IPS-15b (cell line): ENCODE results near the gene DPF3.

Experiments used
- H3K27me3 ChIP-seq: one replicate; pipeline ENCODE4 v1.6.1; 2013; ENCODE audit warnings: low read length; ENCODE audit not compliant: control insufficient read depth, insufficient read depth
- H3K36me3 ChIP-seq: one replicate; pipeline ENCODE4 v1.6.1; 2013; ENCODE audit warnings: low read length; ENCODE audit not compliant: control insufficient read depth, insufficient read depth
- H3K4me1 ChIP-seq: one replicate; pipeline ENCODE4 v1.6.1; 2013; ENCODE audit warnings: mild to moderate bottlenecking, low read length; ENCODE audit not compliant: control insufficient read depth, insufficient read depth
- H3K4me3 ChIP-seq: one replicate; pipeline ENCODE4 v1.5.1; 2013; ENCODE audit warnings: low read depth, low read length
- H3K9ac ChIP-seq: one replicate; pipeline ENCODE4 v1.6.1; 2013; ENCODE audit warnings: low read depth, mild to moderate bottlenecking, low read length
- H3K9me3 ChIP-seq: one replicate; pipeline ENCODE4 v1.6.1; 2013; ENCODE audit warnings: mild to moderate bottlenecking, low read length; ENCODE audit not compliant: control insufficient read depth, insufficient read depth

Gene DPF3

GRCh38 chr14:72619111-72619571, 274.8 kb downstream of the DPF3 start:
- no peaks in the 10 kb centered on the region for H3K9me3 ChIP-seq
- H3K27me3 ChIP-seq, result no peaks in the 10 kb centered on the region
- H3K4me3 ChIP-seq, result no peak overlapping the region
- H3K36me3 ChIP-seq, result no peaks in the 10 kb centered on the region
- no peak overlapping the region for H3K9ac ChIP-seq
- peaks cover 11% of the 10 kb centered on the region for H3K4me1 ChIP-seq

- H3K4me1 ChIP-seq, result peaks cover 11% of the 10 kb centered on the region
Observed at GRCh38 chr14:72618424-72618823, 275.5 kb downstream of the DPF3 start.

GRCh38 chr14:72617391-72618031, 276.4 kb downstream of the DPF3 start:
- Histone ChIP-seq H3K27me3 (no peaks in the 10 kb centered on the region), H3K4me3 (no peak overlapping the region), H3K9me3 (no peaks in the 10 kb centered on the region), H3K9ac (no peak overlapping the region), H3K4me1 (peaks cover 11% of the 10 kb centered on the region), H3K36me3 (no peaks in the 10 kb centered on the region)

More at GRCh38 chr14:72618424-72618823, 275.5 kb downstream of the DPF3 start:
- no peaks in the 10 kb centered on the region for H3K9me3 ChIP-seq
- no peaks in the 10 kb centered on the region for H3K27me3 ChIP-seq
- no peak overlapping the region for H3K4me3 ChIP-seq
- H3K36me3 ChIP-seq, result no peaks in the 10 kb centered on the region
- H3K9ac ChIP-seq, result no peak overlapping the region

GRCh38 chr14:72616811-72617210, 277.1 kb downstream of the DPF3 start:
- peaks cover 7% of the 10 kb centered on the region for H3K4me1 ChIP-seq
- no peaks in the 10 kb centered on the region for H3K27me3 ChIP-seq
- no peak overlapping the region for H3K4me3 ChIP-seq
- no peaks in the 10 kb centered on the region for H3K36me3 ChIP-seq
- no peak overlapping the region for H3K9ac ChIP-seq
- no peaks in the 10 kb centered on the region for H3K9me3 ChIP-seq

GRCh38 chr14:72616294-72616693, 277.6 kb downstream of the DPF3 start:
- peaks cover 3% of the 10 kb centered on the region for H3K4me1 ChIP-seq
- H3K36me3 ChIP-seq, result no peaks in the 10 kb centered on the region
- H3K9me3 ChIP-seq, result no peaks in the 10 kb centered on the region
- no peak overlapping the region for H3K9ac ChIP-seq
- H3K27me3 ChIP-seq, result no peaks in the 10 kb centered on the region
- no peak overlapping the region for H3K4me3 ChIP-seq

GRCh38 chr14:72615451-72616121, 278.3 kb downstream of the DPF3 start:
- Histone ChIP-seq H3K4me1 (no peaks in the 10 kb centered on the region), H3K27me3 (no peaks in the 10 kb centered on the region), H3K9ac (no peak overlapping the region), H3K4me3 (no peak overlapping the region), H3K36me3 (no peaks in the 10 kb centered on the region), H3K9me3 (no peaks in the 10 kb centered on the region)

- no peak overlapping the region for H3K9ac ChIP-seq
- H3K27me3 ChIP-seq, result no peaks in the 10 kb centered on the region
- no peak overlapping the region for H3K4me3 ChIP-seq
- no peaks in the 10 kb centered on the region for H3K4me1 ChIP-seq
- no peaks in the 10 kb centered on the region for H3K9me3 ChIP-seq
- H3K36me3 ChIP-seq, result no peaks in the 10 kb centered on the region
Observed at GRCh38 chr14:72614891-72615415, 278.9 kb downstream of the DPF3 start.

GRCh38 chr14:72614365-72614764, 279.5 kb downstream of the DPF3 start:
- Histone ChIP-seq H3K36me3 (no peaks in the 10 kb centered on the region), H3K9ac (no peak overlapping the region), H3K4me3 (no peak overlapping the region), H3K9me3 (no peaks in the 10 kb centered on the region), H3K4me1 (no peaks in the 10 kb centered on the region), H3K27me3 (no peaks in the 10 kb centered on the region)

GRCh38 chr14:72613975-72614319, 280.0 kb downstream of the DPF3 start:
- H3K9ac ChIP-seq, result no peak overlapping the region
- no peaks in the 10 kb centered on the region for H3K4me1 ChIP-seq
- H3K27me3 ChIP-seq, result no peaks in the 10 kb centered on the region
- H3K36me3 ChIP-seq, result no peaks in the 10 kb centered on the region
- H3K9me3 ChIP-seq, result no peaks in the 10 kb centered on the region
- H3K4me3 ChIP-seq, result no peak overlapping the region

- no peaks in the 10 kb centered on the region for H3K27me3 ChIP-seq
- H3K36me3 ChIP-seq, result no peaks in the 10 kb centered on the region
- no peak overlapping the region for H3K9ac ChIP-seq
- H3K4me1 ChIP-seq, result no peaks in the 10 kb centered on the region
- no peak overlapping the region for H3K4me3 ChIP-seq
- no peaks in the 10 kb centered on the region for H3K9me3 ChIP-seq
Observed at GRCh38 chr14:72613231-72613974, 280.5 kb downstream of the DPF3 start.

GRCh38 chr14:72612041-72612440, 281.9 kb downstream of the DPF3 start:
- Histone ChIP-seq H3K9ac (no peak overlapping the region), H3K36me3 (no peaks in the 10 kb centered on the region), H3K9me3 (no peaks in the 10 kb centered on the region), H3K4me3 (no peak overlapping the region), H3K27me3 (no peaks in the 10 kb centered on the region), H3K4me1 (no peaks in the 10 kb centered on the region)
